NCI-H345 treated with DMSO at 0.1 percent for 48 hours (cell line): ENCODE results near the gene ERCC3.

ENCODE experiments used
- DNase-seq: peaks from one replicate; lab custom pipeline; 2025; ENCODE audit not compliant: unreplicated experiment; lab: John Stamatoyannopoulos, UW

The ERCC3 gene

GRCh38 chr2:127293748-127294562 lies at the start of gene ERCC3:
TSS of gene ERCC3 (minus strand) at chr2:127294144. CDS start at chr2:127294081, 63 bp downstream.
- DNase-seq = peak; percentile 77

- DNase-seq = no peak
Measured at GRCh38 chr2:127343277-127343676, 49.3 kb upstream of the ERCC3 start.

- DNase-seq = no peak
Measured at GRCh38 chr2:127342101-127342500, 48.2 kb upstream of the ERCC3 start.

GRCh38 chr2:127332335-127332734 lies 38.4 kb upstream of the ERCC3 start:
- no peak for DNase-seq

- DNase-seq = no peak
Measured at GRCh38 chr2:127330753-127331152, 36.8 kb upstream of the ERCC3 start.

GRCh38 chr2:127326289-127326945 lies 32.5 kb upstream of the ERCC3 start:
- DNase-seq = no peak

GRCh38 chr2:127324635-127325034 lies 30.7 kb upstream of the ERCC3 start:
- DNase-seq = no peak

- no peak for DNase-seq
Measured at GRCh38 chr2:127321303-127321702, 27.4 kb upstream of the ERCC3 start.

GRCh38 chr2:127320586-127321275 lies 26.8 kb upstream of the ERCC3 start:
- no peak for DNase-seq

- DNase-seq = no peak
Measured at GRCh38 chr2:127320067-127320466, 26.1 kb upstream of the ERCC3 start.

- DNase-seq = no peak
Measured at GRCh38 chr2:127314193-127314988, 20.4 kb upstream of the ERCC3 start.

- DNase-seq = no peak
Measured at GRCh38 chr2:127313406-127313805, 19.5 kb upstream of the ERCC3 start.

GRCh38 chr2:127310980-127311379 lies 17.0 kb upstream of the ERCC3 start:
- DNase-seq = no peak

- DNase-seq = no peak
Measured at GRCh38 chr2:127309468-127309867, 15.5 kb upstream of the ERCC3 start.

- no peak for DNase-seq
Measured at GRCh38 chr2:127308586-127309138, 14.7 kb upstream of the ERCC3 start.

GRCh38 chr2:127305990-127306585 lies 12.1 kb upstream of the ERCC3 start:
- DNase-seq = no peak

- DNase-seq = no peak
Measured at GRCh38 chr2:127302168-127302567, 8.2 kb upstream of the ERCC3 start.

GRCh38 chr2:127293386-127293747 lies 577 bp downstream of the ERCC3 start:
- DNase-seq = peak; percentile 9

- DNase-seq = no peak
Measured at GRCh38 chr2:127288274-127288673, 5.7 kb downstream of the ERCC3 start.

GRCh38 chr2:127283275-127283674 lies 10.7 kb downstream of the ERCC3 start:
- DNase-seq = no peak
